HCT116 (cell line): ENCODE measurements around the gene ALDH5A1. TPM values are rescaled to one million over a fixed set of nuclear protein-coding genes. Genes with fewer than 3 reads are reported as not detected.

Source experiments
- ATAC-seq: fragments of 200-7000 bp; cut with Tn5 transposase; 2 replicates; pipeline ENCODE4 v1.9.1; 2020; ENCODE audit warnings: mild to moderate bottlenecking, moderate library complexity
- BruUV-seq: library from RNA; stranded (reverse); fragments of 400-500 nt; replicated peaks from 2 replicates; lab custom pipeline; 2021; lab: Mats Ljungman, UMichigan
- CTCF ChIA-PET: fragments of 300-600 bp; sonication (Branson Sonifier 250); formaldehyde crosslinking; loops from one replicate; lab custom pipeline; 2021; ENCODE audit warnings: antibody characterized with exemption; lab: Charles Lee
- POLR2A ChIA-PET: fragments of 300-600, 350-600 bp; sonication (Branson Sonifier 250); formaldehyde crosslinking; loops from one replicate; lab custom pipeline; 2021; ENCODE audit warnings: antibody characterized with exemption; lab: Charles Lee
- RAD21 ChIA-PET, 2 experiments: fragments of 300-600 bp; sonication (Branson Sonifier 250); formaldehyde crosslinking; loops; one replicate each; lab custom pipeline; 2023; ENCODE audit warnings: low total read pairs in 2 of 2; ENCODE audit not compliant: uncharacterized antibody in 2 of 2, unreplicated experiment in 2 of 2, low non-redundant PET in 1 of 2; lab: Charles Lee
- DNase-seq: peaks from one replicate; pipeline ENCODE4 v3.0.0-alpha.2; 2010; ENCODE audit warnings: low read depth, low spot score
- H2AFZ ChIP-seq: fragments of 200-600 bp; shearing (Covaris generic), sonication (generic); 2 replicates; pipeline ENCODE4 v1.6.1; 2017; ENCODE audit warnings: low read depth, mixed run types, mixed read lengths, antibody characterized with exemption, low read length; ENCODE audit not compliant: poor library complexity, severe bottlenecking
- H3K27ac ChIP-seq: 2 replicates; pipeline ENCODE4 v1.5.1; 2012; ENCODE audit warnings: low read depth, low read length
- H3K27me3 ChIP-seq: fragments of 200-600 bp; sonication (generic); 2 replicates; pipeline ENCODE4 v1.6.1; 2016; ENCODE audit warnings: mixed run types, low read length, mixed read lengths; ENCODE audit not compliant: insufficient read depth
- H3K36me3 ChIP-seq, 2 experiments: fragments of 200-500 bp in 1 of 2; fragments of 200-600 bp in 1 of 2; sonication (Bioruptor generic) in 1 of 2; sonication (generic) in 1 of 2; 2 replicates each; pipeline versions ENCODE4 v1.5.1 to v1.6.1; 2014 to 2016; ENCODE audit warnings: low read length in 2 of 2, inconsistent platforms in 1 of 2, mixed read lengths in 1 of 2, mixed run types in 1 of 2; ENCODE audit not compliant: insufficient read depth in 2 of 2, control insufficient read depth in 1 of 2
- H3K4me1 ChIP-seq, 2 experiments: fragments of 200-600 bp in 1 of 2; sonication (generic) in 1 of 2; 2 replicates each; pipeline versions ENCODE4 v1.5.1 to v1.6.1; 2012 to 2017; ENCODE audit warnings: low read length in 2 of 2, inconsistent platforms in 1 of 2, mild to moderate bottlenecking in 1 of 2, mixed read lengths in 1 of 2, mixed run types in 1 of 2, moderate library complexity in 1 of 2; ENCODE audit not compliant: insufficient read depth in 2 of 2, control insufficient read depth in 1 of 2
- H3K4me2 ChIP-seq: fragments of 200-600 bp; sonication (generic); 2 replicates; pipeline ENCODE4 v1.6.1; 2017; ENCODE audit warnings: mixed run types, low read length, mixed read lengths
- H3K4me3 ChIP-seq, 2 experiments: fragments of 200-600 bp in 1 of 2; sonication (generic) in 1 of 2; replicated peaks in 1 of 2; 2 replicates each; pipeline ENCODE4 v1.5.1; 2011 to 2016; ENCODE audit warnings: low read length in 2 of 2, control low read depth in 1 of 2, low read depth in 1 of 2, mild to moderate bottlenecking in 1 of 2, mixed read lengths in 1 of 2, mixed run types in 1 of 2
- H3K79me2 ChIP-seq: fragments of 200-600 bp; sonication (generic); 2 replicates; pipeline ENCODE4 v1.6.1; 2017; ENCODE audit warnings: mild to moderate bottlenecking, mixed run types, low read length, moderate library complexity, mixed read lengths; ENCODE audit not compliant: insufficient read depth
- H3K9ac ChIP-seq: fragments of 200-600 bp; sonication (generic); 2 replicates; pipeline ENCODE4 v1.6.1; 2016; ENCODE audit warnings: low read length, mixed read lengths
- H3K9me2 ChIP-seq: fragments of 200-600 bp; sonication (generic), shearing (Covaris generic); 2 replicates; pipeline ENCODE4 v1.6.1; 2017; ENCODE audit warnings: mixed run types, mild to moderate bottlenecking, moderate library complexity; ENCODE audit not compliant: insufficient read depth
- H3K9me3 ChIP-seq, 2 experiments: fragments of 200-500 bp in 1 of 2; fragments of 200-600 bp in 1 of 2; sonication (Bioruptor generic) in 1 of 2; sonication (generic) in 1 of 2; 2 replicates each; pipeline ENCODE4 v1.6.1; 2014 to 2017; ENCODE audit warnings: low read length in 2 of 2, mixed read lengths in 2 of 2, inconsistent platforms in 1 of 2, low read depth in 1 of 2, mild to moderate bottlenecking in 1 of 2, mixed run types in 1 of 2, moderate library complexity in 1 of 2; ENCODE audit not compliant: control insufficient read depth in 1 of 2, insufficient read depth in 1 of 2
- H4K20me1 ChIP-seq: fragments of 200-600 bp; sonication (generic), shearing (Covaris generic); 2 replicates; pipeline ENCODE4 v1.6.1; 2017; ENCODE audit warnings: mixed run types, mild to moderate bottlenecking, moderate library complexity; ENCODE audit not compliant: insufficient read depth
- CBX3 ChIP-seq: IDR thresholded peaks from 2 replicates; pipeline ENCODE4 v1.6.1; 2012; ENCODE audit warnings: low read depth
- CEBPB ChIP-seq: IDR thresholded peaks from 2 replicates; pipeline ENCODE4 v1.6.1; 2012; ENCODE audit warnings: low read depth
- EGR1 ChIP-seq: IDR thresholded peaks from 2 replicates; pipeline ENCODE4 v1.6.1; 2012; ENCODE audit warnings: low read depth
- ELF1 ChIP-seq: IDR thresholded peaks from 2 replicates; pipeline ENCODE4 v1.6.1; 2012; ENCODE audit warnings: low read depth, borderline replicate concordance
- EZH2 ChIP-seq: fragments of 200-600 bp; sonication (generic); IDR thresholded peaks from 2 replicates; pipeline ENCODE4 v1.6.1; 2017; ENCODE audit warnings: antibody characterized with exemption, mixed run types
- EZH2phosphoT487 ChIP-seq: fragments of 200-600 bp; IDR thresholded peaks from 2 replicates; pipeline ENCODE4 v1.6.1; 2018; ENCODE audit warnings: antibody characterized with exemption, borderline replicate concordance
- JUND ChIP-seq: IDR thresholded peaks from 2 replicates; pipeline ENCODE4 v1.6.1; 2012
- POLR2A ChIP-seq: IDR thresholded peaks from 2 replicates; pipeline ENCODE4 v1.7.0; 2011; ENCODE audit warnings: borderline replicate concordance; ENCODE audit not compliant: insufficient read depth, insufficient read length; ENCODE audit errors: extremely low read depth
- RAD21 ChIP-seq: IDR thresholded peaks from 2 replicates; pipeline ENCODE4 v1.6.1; 2012; ENCODE audit warnings: low read depth, mild to moderate bottlenecking
- TCF7L2 ChIP-seq: IDR thresholded peaks from 2 replicates; pipeline ENCODE4 v1.7.0; 2011; ENCODE audit warnings: borderline replicate concordance, inconsistent platforms; ENCODE audit not compliant: insufficient read depth, insufficient read length; ENCODE audit errors: extremely low read depth
- YY1 ChIP-seq: IDR thresholded peaks from 2 replicates; pipeline ENCODE4 v1.6.1; 2011; ENCODE audit warnings: low read length, low read depth, moderate library complexity, mild to moderate bottlenecking; ENCODE audit not compliant: insufficient replicate concordance; ENCODE audit errors: extremely low read depth
- ZFX ChIP-seq: fragments of 450-650 bp; IDR thresholded peaks from 2 replicates; pipeline ENCODE4 v1.6.1; 2017
- intact Hi-C: fragments of 100-400 bp; cut with micrococcal nuclease; formaldehyde crosslinking; loops from 2 replicates; pipeline ENCODE4 v1.10.0; 2022
- total RNA-seq: library from RNA; stranded (reverse); gene quantifications from one replicate; pipeline ENCODE4 v1.2.1, GENCODE V29; 2021; ENCODE audit not compliant: unreplicated experiment
- TF ChIP-seq, protein P1 (sequence below): IDR thresholded peaks from 2 replicates; pipeline ENCODE4 v1.6.1; 2011; ENCODE audit warnings: mild to moderate bottlenecking, low read length, moderate library complexity; ENCODE audit not compliant: insufficient replicate concordance; ENCODE audit errors: extremely low read depth
- TF ChIP-seq, protein P2 (sequence below), 3 experiments: fragments of 200-600 bp in 1 of 3; sonication (generic) in 1 of 3; IDR thresholded peaks in 2 of 3; conservative IDR thresholded peaks in 1 of 3; 2 replicates each; pipeline ENCODE4 v1.5.1; 2012 to 2017; ENCODE audit warnings: low read depth in 2 of 3, low read length in 2 of 3, antibody characterized with exemption in 1 of 3, borderline replicate concordance in 1 of 3, control low read depth in 1 of 3, mild to moderate bottlenecking in 1 of 3, mixed read lengths in 1 of 3, mixed run types in 1 of 3, moderate library complexity in 1 of 3; ENCODE audit not compliant: insufficient read depth in 1 of 3
- TF ChIP-seq, protein P3 (sequence below): IDR thresholded peaks from 2 replicates; pipeline ENCODE4 v1.6.1; 2012; ENCODE audit warnings: low read depth

Gene ALDH5A1
- total RNA-seq, 1 experiment from 2014 or later: 10.0 TPM

DNA sequence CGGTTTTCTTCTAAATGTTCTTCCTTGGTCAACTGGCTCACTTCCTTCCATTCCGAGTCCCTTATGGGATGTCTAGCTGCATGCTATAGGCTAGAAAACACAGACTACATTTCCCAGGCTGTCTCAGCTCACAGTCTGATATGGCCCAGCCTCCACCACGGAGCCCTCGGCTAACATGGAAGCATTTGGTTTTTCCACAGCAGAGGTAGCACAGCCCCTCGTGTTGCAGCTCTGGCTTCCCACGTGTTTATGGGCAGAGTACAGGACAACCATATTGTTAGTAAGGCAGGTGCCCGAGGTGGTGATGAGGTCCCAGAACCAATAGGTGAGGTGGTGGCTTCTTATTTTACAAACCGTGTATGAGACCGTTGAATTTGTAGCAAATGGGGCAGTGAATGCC, 14.1 kb upstream of the ALDH5A1 start (continued):
- TF ChIP-seq, protein P1, sequence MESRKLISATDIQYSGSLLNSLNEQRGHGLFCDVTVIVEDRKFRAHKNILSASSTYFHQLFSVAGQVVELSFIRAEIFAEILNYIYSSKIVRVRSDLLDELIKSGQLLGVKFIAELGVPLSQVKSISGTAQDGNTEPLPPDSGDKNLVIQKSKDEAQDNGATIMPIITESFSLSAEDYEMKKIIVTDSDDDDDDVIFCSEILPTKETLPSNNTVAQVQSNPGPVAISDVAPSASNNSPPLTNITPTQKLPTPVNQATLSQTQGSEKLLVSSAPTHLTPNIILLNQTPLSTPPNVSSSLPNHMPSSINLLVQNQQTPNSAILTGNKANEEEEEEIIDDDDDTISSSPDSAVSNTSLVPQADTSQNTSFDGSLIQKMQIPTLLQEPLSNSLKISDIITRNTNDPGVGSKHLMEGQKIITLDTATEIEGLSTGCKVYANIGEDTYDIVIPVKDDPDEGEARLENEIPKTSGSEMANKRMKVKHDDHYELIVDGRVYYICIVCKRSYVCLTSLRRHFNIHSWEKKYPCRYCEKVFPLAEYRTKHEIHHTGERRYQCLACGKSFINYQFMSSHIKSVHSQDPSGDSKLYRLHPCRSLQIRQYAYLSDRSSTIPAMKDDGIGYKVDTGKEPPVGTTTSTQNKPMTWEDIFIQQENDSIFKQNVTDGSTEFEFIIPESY: no peak
- TF ChIP-seq RAD21: no peak

DNA sequence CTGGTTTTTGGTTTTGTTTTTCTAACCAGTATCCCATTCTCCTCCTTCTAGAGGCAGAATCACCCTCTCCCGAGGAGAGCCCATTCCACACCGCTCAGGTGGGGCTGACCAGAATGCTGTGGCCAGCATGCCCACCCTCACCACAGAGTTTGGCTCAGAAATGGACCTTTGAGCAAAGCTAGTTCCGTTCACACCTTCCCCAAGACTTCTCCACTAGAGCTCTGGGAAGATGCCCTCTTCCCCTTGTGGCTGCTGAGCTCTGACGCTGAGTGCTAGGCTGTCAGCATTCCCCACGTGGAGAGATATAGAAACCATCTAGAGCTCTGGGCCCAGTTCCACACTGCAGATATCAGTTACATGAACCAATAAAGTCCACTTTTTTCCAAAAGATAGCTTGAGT, 13.3 kb upstream of the ALDH5A1 start:
- BruUV-seq: no TSS peak
- H2AFZ ChIP-seq: no peak overlapping the region
- CTCF ChIA-PET: no interaction called here
- ATAC-seq: no peak
- no peak for DNase-seq
- no peaks in the 10 kb centered on the region for H3K79me2 ChIP-seq
- no peak for TF ChIP-seq YY1
- no peak for TF ChIP-seq JUND
- TF ChIP-seq, protein P2, sequence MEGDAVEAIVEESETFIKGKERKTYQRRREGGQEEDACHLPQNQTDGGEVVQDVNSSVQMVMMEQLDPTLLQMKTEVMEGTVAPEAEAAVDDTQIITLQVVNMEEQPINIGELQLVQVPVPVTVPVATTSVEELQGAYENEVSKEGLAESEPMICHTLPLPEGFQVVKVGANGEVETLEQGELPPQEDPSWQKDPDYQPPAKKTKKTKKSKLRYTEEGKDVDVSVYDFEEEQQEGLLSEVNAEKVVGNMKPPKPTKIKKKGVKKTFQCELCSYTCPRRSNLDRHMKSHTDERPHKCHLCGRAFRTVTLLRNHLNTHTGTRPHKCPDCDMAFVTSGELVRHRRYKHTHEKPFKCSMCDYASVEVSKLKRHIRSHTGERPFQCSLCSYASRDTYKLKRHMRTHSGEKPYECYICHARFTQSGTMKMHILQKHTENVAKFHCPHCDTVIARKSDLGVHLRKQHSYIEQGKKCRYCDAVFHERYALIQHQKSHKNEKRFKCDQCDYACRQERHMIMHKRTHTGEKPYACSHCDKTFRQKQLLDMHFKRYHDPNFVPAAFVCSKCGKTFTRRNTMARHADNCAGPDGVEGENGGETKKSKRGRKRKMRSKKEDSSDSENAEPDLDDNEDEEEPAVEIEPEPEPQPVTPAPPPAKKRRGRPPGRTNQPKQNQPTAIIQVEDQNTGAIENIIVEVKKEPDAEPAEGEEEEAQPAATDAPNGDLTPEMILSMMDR (IDR thresholded peaks at IDR 0.05 in 2 of 3, conservative IDR thresholded peaks at IDR 0.05 in 1 of 3; ENCODE audit: borderline replicate concordance in 1 of 3, insufficient read depth in 1 of 3, low read depth in 2 of 3, low read length in 2 of 3): no peak
- TF ChIP-seq POLR2A: no peak
- no peak for TF ChIP-seq ZFX
- no peak for TF ChIP-seq ELF1
- no peak for TF ChIP-seq CBX3
- TF ChIP-seq EGR1: no peak
- TF ChIP-seq EZH2phosphoT487: no peak
- no peak for TF ChIP-seq RAD21
- no peak for TF ChIP-seq EZH2
- TF ChIP-seq TCF7L2: no peak
- TF ChIP-seq, protein P3, sequence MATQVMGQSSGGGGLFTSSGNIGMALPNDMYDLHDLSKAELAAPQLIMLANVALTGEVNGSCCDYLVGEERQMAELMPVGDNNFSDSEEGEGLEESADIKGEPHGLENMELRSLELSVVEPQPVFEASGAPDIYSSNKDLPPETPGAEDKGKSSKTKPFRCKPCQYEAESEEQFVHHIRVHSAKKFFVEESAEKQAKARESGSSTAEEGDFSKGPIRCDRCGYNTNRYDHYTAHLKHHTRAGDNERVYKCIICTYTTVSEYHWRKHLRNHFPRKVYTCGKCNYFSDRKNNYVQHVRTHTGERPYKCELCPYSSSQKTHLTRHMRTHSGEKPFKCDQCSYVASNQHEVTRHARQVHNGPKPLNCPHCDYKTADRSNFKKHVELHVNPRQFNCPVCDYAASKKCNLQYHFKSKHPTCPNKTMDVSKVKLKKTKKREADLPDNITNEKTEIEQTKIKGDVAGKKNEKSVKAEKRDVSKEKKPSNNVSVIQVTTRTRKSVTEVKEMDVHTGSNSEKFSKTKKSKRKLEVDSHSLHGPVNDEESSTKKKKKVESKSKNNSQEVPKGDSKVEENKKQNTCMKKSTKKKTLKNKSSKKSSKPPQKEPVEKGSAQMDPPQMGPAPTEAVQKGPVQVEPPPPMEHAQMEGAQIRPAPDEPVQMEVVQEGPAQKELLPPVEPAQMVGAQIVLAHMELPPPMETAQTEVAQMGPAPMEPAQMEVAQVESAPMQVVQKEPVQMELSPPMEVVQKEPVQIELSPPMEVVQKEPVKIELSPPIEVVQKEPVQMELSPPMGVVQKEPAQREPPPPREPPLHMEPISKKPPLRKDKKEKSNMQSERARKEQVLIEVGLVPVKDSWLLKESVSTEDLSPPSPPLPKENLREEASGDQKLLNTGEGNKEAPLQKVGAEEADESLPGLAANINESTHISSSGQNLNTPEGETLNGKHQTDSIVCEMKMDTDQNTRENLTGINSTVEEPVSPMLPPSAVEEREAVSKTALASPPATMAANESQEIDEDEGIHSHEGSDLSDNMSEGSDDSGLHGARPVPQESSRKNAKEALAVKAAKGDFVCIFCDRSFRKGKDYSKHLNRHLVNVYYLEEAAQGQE: no peak
- no peak for TF ChIP-seq CEBPB
- H3K27ac ChIP-seq: no peak overlapping the region
- H3K9me2 ChIP-seq: no peaks in the 10 kb centered on the region
- H3K4me3 ChIP-seq: no peak overlapping the region
- H3K27me3 ChIP-seq: no peaks in the 10 kb centered on the region
- intact Hi-C loops: no loop called here
- H3K36me3 ChIP-seq: no peaks in the 10 kb centered on the region
- H4K20me1 ChIP-seq: no peaks in the 10 kb centered on the region
- no peak overlapping the region for H3K9ac ChIP-seq
- no peaks in the 10 kb centered on the region for H3K4me1 ChIP-seq
- no peaks in the 10 kb centered on the region for H3K9me3 ChIP-seq
- RAD21 ChIA-PET: no interaction called here
- POLR2A ChIA-PET: no interaction called here
- no peak overlapping the region for H3K4me2 ChIP-seq
